Measurements from ENCODE around the gene TRIM44. TPM values are rescaled to one million over a fixed set of nuclear protein-coding genes. Genes with fewer than 3 reads are reported as not detected.

The TRIM44 gene
- total RNA-seq, 6 experiments from 2014 or later, result 56.7 to 65.0 (median 60.1) TPM

GRCh38 chr11:35727140-35727539 is 64.6 kb downstream of the TRIM44 start:
- Mint-ChIP-seq H3K4me1 (ENCODE audit: low read depth) (peaks cover 11% of the 10 kb centered on the region), H3K4me3 (no peak overlapping the region), H3K36me3 (ENCODE audit: low read depth) (peaks cover 39% of the 10 kb centered on the region), H3K27me3 (ENCODE audit: insufficient read depth) (no peaks in the 10 kb centered on the region), H3K27ac (no peak overlapping the region), H3K9me3 (peaks cover 9% of the 10 kb centered on the region)
- DNase-seq, result no peak
- no peak for TF ChIP-seq CTCF (IDR thresholded peaks at IDR 0.05)

- Mint-ChIP-seq H3K36me3 (ENCODE audit: low read depth) (peaks cover 46% of the 10 kb centered on the region), H3K4me3 (no peak overlapping the region), H3K4me1 (ENCODE audit: low read depth) (peaks cover 11% of the 10 kb centered on the region), H3K27ac (no peak overlapping the region), H3K9me3 (peaks cover 9% of the 10 kb centered on the region), H3K27me3 (ENCODE audit: insufficient read depth) (no peaks in the 10 kb centered on the region)
- no peak for TF ChIP-seq CTCF (IDR thresholded peaks at IDR 0.05)
- no peak for DNase-seq
Measured at GRCh38 chr11:35730254-35730653, 67.7 kb downstream of the TRIM44 start.

- Mint-ChIP-seq H3K36me3 (ENCODE audit: low read depth) (peaks cover 44% of the 10 kb centered on the region), H3K4me1 (ENCODE audit: low read depth) (no peaks in the 10 kb centered on the region), H3K4me3 (no peak overlapping the region), H3K27ac (no peak overlapping the region), H3K9me3 (peaks cover 6% of the 10 kb centered on the region), H3K27me3 (ENCODE audit: insufficient read depth) (no peaks in the 10 kb centered on the region)
- TF ChIP-seq CTCF (IDR thresholded peaks at IDR 0.05), result no peak
- DNase-seq, result no peak
Measured at GRCh38 chr11:35734669-35735410, 72.3 kb downstream of the TRIM44 start.

- TF ChIP-seq CTCF (IDR thresholded peaks at IDR 0.05), result no peak
- Mint-ChIP-seq H3K27ac (no peak overlapping the region), H3K9me3 (peaks cover under 1% of the 10 kb centered on the region; the same call in 1 of the 2 replicates), H3K4me3 (no peak overlapping the region), H3K4me1 (ENCODE audit: low read depth) (no peaks in the 10 kb centered on the region), H3K36me3 (ENCODE audit: low read depth) (peaks cover 38% of the 10 kb centered on the region), H3K27me3 (ENCODE audit: insufficient read depth) (no peaks in the 10 kb centered on the region)
- no peak for DNase-seq
Measured at GRCh38 chr11:35735411-35735810, 72.8 kb downstream of the TRIM44 start.

GRCh38 chr11:35735903-35736302 is 73.3 kb downstream of the TRIM44 start:
- Mint-ChIP-seq H3K9me3 (no peaks in the 10 kb centered on the region), H3K36me3 (ENCODE audit: low read depth) (peaks cover 37% of the 10 kb centered on the region), H3K27ac (no peak overlapping the region)

More at GRCh38 chr11:35735903-35736302, 73.3 kb downstream of the TRIM44 start:
- no peak for DNase-seq
- Mint-ChIP-seq H3K27me3 (ENCODE audit: insufficient read depth) (no peaks in the 10 kb centered on the region), H3K4me1 (ENCODE audit: low read depth) (no peaks in the 10 kb centered on the region), H3K4me3 (no peak overlapping the region)
- no peak for TF ChIP-seq CTCF (IDR thresholded peaks at IDR 0.05)

Data from HFFc6 (cell line).